Pericardium fibroblast (primary cell): ENCODE data around the gene OR10D3. TPM values are rescaled to one million over a fixed set of nuclear protein-coding genes. Genes with fewer than 3 reads are reported as not detected.

Experiments
- total RNA-seq: library from RNA; depleted of rRNA; stranded (reverse); fragments of >200 nt; gene quantifications from 2 replicates; pipeline ENCODE4 v1.2.3, GENCODE V29; 2015

OR10D3 gene
- not detected in 2 replicates for total RNA-seq

GRCh38 chr11:124183068-124183467 lies at the start of gene OR10D3:
Gene OR10D3 (plus strand): TSS chr11:124183345. CDS start chr11:124185270, 1,925 bp downstream.

Other genes starting within 250 kb of the OR10D3 start
- not detected in 2 replicates for gene OR4D5, start 243.7 kb upstream of the OR10D3 start, total RNA-seq
- gene OR6T1, start 239.5 kb upstream of the OR10D3 start, total RNA-seq: not detected in 2 replicates
- gene OR10S1, start 205.6 kb upstream of the OR10D3 start, total RNA-seq: not detected in 2 replicates
- gene OR10G6, start 188.2 kb upstream of the OR10D3 start, total RNA-seq: not detected in 2 replicates
- gene OR10G4, start 170.3 kb upstream of the OR10D3 start, total RNA-seq: not detected in 2 replicates
- gene OR10G9, start 160.3 kb upstream of the OR10D3 start, total RNA-seq: not detected in 2 replicates
- gene OR10G8, start 156.5 kb upstream of the OR10D3 start, total RNA-seq: not detected in 2 replicates
- not detected in 2 replicates for gene OR10G7, start 142.0 kb upstream of the OR10D3 start, total RNA-seq
- gene VWA5A, start 67.9 kb upstream of the OR10D3 start, total RNA-seq: 7.2 and 15.6 TPM in 2 replicates
- gene OR8G1, start 57.8 kb downstream of the OR10D3 start, total RNA-seq: not detected in 2 replicates
- gene OR8G5, start 73.0 kb downstream of the OR10D3 start, total RNA-seq: not detected in 2 replicates
- gene OR8D1, start 130.6 kb downstream of the OR10D3 start, total RNA-seq: not detected in 2 replicates
- not detected in 2 replicates for gene OR8D2, start 136.9 kb downstream of the OR10D3 start, total RNA-seq
- gene OR8B2, start 201.2 kb downstream of the OR10D3 start, total RNA-seq: not detected in 2 replicates
- gene OR8B3, start 215.7 kb downstream of the OR10D3 start, total RNA-seq: not detected in 2 replicates
- gene OR8B4, start 241.5 kb downstream of the OR10D3 start, total RNA-seq: not detected in 2 replicates